CD4-positive, alpha-beta T cell treated with Interleukin-15 for 1 hour (primary cell): ENCODE measurements around the gene SMPD4.
"Not testable (repeated sequence)": the region's sequence is repeated elsewhere in the genome, so short reads cannot be mapped to it uniquely, and the experiment has no call there.

Experiments
- DNase-seq: peaks from one replicate; pipeline ENCODE4 v3.0.0-alpha.2; 2020

SMPD4 gene

DNA sequence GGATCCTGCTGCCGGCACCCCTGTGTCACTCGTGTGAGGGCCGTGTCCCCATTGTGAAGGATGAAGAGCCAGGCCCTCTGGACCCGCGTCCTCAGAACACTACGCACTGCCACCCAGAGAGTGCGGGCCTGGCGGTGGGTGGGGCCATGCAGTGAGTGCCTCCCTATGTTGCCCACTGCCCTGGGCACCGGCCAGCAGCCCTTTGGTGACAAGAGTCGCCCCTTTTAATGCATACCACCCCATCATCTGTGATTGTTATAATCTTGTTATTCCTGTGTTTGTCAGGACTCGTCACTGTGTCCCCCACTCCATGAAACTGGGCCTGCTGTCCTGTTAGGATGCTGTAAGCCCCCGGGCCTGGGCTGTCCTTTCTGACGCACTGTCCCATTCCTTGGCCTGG is 43.1 kb downstream of the SMPD4 start:
- DNase-seq: not testable (repeated sequence)

DNA sequence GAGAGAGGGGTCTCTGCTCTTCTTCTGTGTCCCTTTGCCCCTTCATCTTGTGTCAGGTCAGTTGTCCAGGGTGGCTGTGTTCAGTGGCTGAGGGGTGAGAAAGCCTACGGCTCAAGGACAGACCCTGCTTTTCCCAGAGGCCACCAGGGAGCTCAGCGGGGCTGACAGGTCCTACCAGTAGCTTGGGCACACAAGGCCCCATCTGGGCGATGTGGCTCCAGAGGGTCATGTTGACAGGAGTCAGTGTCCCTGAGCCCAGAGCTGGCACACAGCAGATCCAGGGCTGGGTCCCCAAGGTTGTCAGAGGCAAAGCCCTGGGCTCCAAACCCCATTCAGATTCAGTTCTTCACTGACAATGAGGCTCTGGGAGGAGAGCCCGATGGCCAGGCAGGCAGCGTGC is 44.3 kb downstream of the SMPD4 start:
- DNase-seq: not testable (repeated sequence)

DNA sequence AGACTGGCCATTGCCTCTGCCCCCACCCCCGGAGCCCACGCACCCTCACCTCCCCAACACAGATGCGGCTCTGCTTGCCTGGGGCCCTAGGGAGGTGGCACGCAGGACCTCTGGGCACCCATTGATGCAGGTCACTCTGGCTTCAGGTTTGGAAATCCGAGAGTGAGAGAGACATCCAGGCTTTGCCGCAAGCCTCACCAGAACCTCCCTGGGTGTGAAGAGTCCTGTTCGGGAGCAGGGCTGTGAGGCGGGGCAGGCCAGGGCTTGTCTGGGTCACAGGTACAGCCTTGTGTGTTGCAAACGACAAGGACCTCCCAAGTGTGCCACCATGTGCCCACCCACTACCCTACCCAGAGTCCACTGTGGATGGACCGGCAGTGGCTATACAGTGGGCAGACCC is 44.9 kb downstream of the SMPD4 start:
- not testable (repeated sequence) for DNase-seq

DNA sequence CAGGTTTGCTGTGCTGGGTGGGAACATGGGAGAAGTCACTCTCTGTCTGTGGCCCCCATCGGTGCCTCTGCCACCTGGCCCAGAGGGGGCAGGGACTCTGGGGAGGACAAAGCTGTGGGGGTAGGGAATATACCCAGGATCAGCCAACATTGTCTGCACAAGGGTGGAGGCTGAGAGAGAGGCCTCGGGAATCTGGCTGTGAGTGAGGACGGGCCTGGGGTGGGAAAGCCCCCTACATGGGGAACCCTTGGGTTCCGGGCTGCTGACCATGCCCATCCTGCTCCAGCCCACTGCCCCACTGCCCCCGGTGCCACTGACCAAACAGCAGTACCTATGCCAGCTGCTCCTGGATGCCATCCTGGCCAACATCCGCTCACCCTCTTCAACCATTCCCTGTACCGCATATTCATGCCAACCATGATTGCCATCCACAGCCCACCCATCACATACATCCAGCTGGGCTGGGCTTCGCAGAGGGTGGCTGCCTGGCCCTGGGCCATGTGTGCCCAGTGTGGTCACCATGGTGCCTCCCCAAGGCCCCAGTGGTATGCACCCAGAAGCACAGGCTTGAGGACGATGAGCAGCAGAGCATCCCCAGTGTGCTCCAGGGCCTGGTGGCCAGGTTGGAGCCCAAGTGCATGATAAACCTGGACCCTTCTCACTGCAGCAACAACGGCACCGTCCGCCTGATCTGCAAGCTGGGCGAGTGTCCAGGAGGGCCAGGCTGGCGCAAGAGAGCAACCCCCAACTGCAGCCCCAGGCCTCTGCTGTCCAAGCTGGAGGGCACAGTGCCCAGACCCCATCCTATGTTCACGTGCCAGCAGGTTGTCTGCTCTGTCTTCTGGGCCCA is 45.5 kb downstream of the SMPD4 start:
- no peak for DNase-seq

- not testable (repeated sequence) for DNase-seq
These were observed 52.1 kb downstream of the SMPD4 start, which contains the start of gene POTEF for GRCh38 chr2:130129120-130129829. Gene POTEF, minus strand, starts transcription at chr2:130129222. Its CDS starts 8,707 bp downstream, at chr2:130120515.

GRCh38 chr2:130128464-130128863 is 52.9 kb downstream of the SMPD4 start:
- not testable (repeated sequence) for DNase-seq

GRCh38 chr2:130127726-130128125 is 53.7 kb downstream of the SMPD4 start:
- not testable (repeated sequence) for DNase-seq

- DNase-seq: not testable (repeated sequence)
These were observed 60.5 kb downstream of the SMPD4 start for GRCh38 chr2:130120924-130121323.

GRCh38 chr2:130102597-130103363 is 78.6 kb downstream of the SMPD4 start:
- DNase-seq: not testable (repeated sequence)
